DOHH2 (cell line): ENCODE data around the gene COMT.

Source experiments
- H3F3A ChIP-seq: fragments of 200-600 bp; sonication (generic), shearing (Covaris generic); 2 replicates; pipeline ENCODE4 v1.6.0; 2016; ENCODE audit warnings: antibody characterized with exemption, mild to moderate bottlenecking; ENCODE audit not compliant: control insufficient read depth, insufficient read depth
- H3K27ac ChIP-seq: fragments of 200-600 bp; sonication (generic); 2 replicates; pipeline ENCODE4 v1.5.1; 2014; ENCODE audit warnings: low read depth, mild to moderate bottlenecking, low read length, moderate library complexity
- H3K27me3 ChIP-seq: fragments of 200-600 bp; sonication (generic); 2 replicates; pipeline ENCODE4 v1.6.1; 2014; ENCODE audit warnings: mild to moderate bottlenecking, low read length, mixed read lengths; ENCODE audit not compliant: control insufficient read depth
- H3K36me3 ChIP-seq: fragments of 200-600 bp; sonication (generic); 2 replicates; pipeline ENCODE4 v1.6.1; 2014; ENCODE audit warnings: mild to moderate bottlenecking, low read length, moderate library complexity, mixed read lengths; ENCODE audit not compliant: control insufficient read depth
- H3K4me1 ChIP-seq: fragments of 200-600 bp; sonication (generic); 2 replicates; pipeline ENCODE4 v1.6.1; 2014; ENCODE audit warnings: mild to moderate bottlenecking, low read length, mixed read lengths; ENCODE audit not compliant: control insufficient read depth
- H3K4me2 ChIP-seq: fragments of 200-600 bp; sonication (generic); 2 replicates; pipeline ENCODE4 v1.6.0; 2014; ENCODE audit warnings: mild to moderate bottlenecking, low read length, moderate library complexity
- H3K4me3 ChIP-seq: fragments of 200-600 bp; sonication (generic); 2 replicates; pipeline ENCODE4 v1.5.1; 2014; ENCODE audit warnings: mild to moderate bottlenecking, low read length, mixed read lengths
- H3K79me2 ChIP-seq: fragments of 200-600 bp; sonication (generic); 2 replicates; pipeline ENCODE4 v1.6.1; 2014; ENCODE audit warnings: mild to moderate bottlenecking, low read length, mixed read lengths; ENCODE audit not compliant: control insufficient read depth
- H3K9me2 ChIP-seq: fragments of 200-600 bp; sonication (generic); replicated peaks from 2 replicates; pipeline ENCODE4 v1.6.1; 2014; ENCODE audit warnings: mild to moderate bottlenecking, low read length, mixed read lengths; ENCODE audit not compliant: control insufficient read depth
- H3K9me3 ChIP-seq: fragments of 200-600 bp; sonication (generic); 2 replicates; pipeline ENCODE4 v1.6.1; 2014; ENCODE audit warnings: antibody characterized with exemption, low read length, mixed read lengths; ENCODE audit not compliant: control insufficient read depth, insufficient read depth
- H4K20me1 ChIP-seq: fragments of 200-600 bp; sonication (generic); 2 replicates; pipeline ENCODE4 v1.6.0; 2014; ENCODE audit warnings: low read depth, mild to moderate bottlenecking, antibody characterized with exemption, low read length, moderate library complexity; ENCODE audit not compliant: control insufficient read depth, insufficient read depth
- EZH2phosphoT487 ChIP-seq: fragments of 200-600 bp; sonication (generic); IDR thresholded peaks from 2 replicates; pipeline ENCODE4 v1.6.1; 2017; ENCODE audit warnings: borderline replicate concordance, mild to moderate bottlenecking, antibody characterized with exemption, low read length, moderate library complexity, mixed read lengths
- TF ChIP-seq, protein P1 (sequence below): fragments of 200-600 bp; sonication (generic); IDR thresholded peaks from one replicate; pipeline ENCODE4 v1.5.1; 2014; ENCODE audit warnings: antibody characterized with exemption, mild to moderate bottlenecking, low read depth, low read length; ENCODE audit not compliant: poor library complexity, severe bottlenecking

The COMT gene

GRCh38 chr22:19960491-19961200 is 19.1 kb downstream of the COMT start:
- Histone ChIP-seq H4K20me1 (0 out of 2 replicates have a peak, but pooled peaks cover 4% of the 10 kb centered on the region), H3K79me2 (no peaks in the 10 kb centered on the region; the same call in none of the 2 replicates), H3K4me3 (no peak overlapping the region), H3K9me3 (no peaks in the 10 kb centered on the region), H3K27me3 (no peaks in the 10 kb centered on the region), H3K27ac (no peak overlapping the region), H3F3A (0 out of 2 replicates have a peak, but pooled peaks cover 3% of the 10 kb centered on the region), H3K4me2 (no peak overlapping the region), H3K36me3 (peaks cover 21% of the 10 kb centered on the region), H3K4me1 (no peaks in the 10 kb centered on the region), H3K9me2 (no peaks in the 10 kb centered on the region)
- TF ChIP-seq EZH2phosphoT487: no peak
- TF ChIP-seq, protein P1, sequence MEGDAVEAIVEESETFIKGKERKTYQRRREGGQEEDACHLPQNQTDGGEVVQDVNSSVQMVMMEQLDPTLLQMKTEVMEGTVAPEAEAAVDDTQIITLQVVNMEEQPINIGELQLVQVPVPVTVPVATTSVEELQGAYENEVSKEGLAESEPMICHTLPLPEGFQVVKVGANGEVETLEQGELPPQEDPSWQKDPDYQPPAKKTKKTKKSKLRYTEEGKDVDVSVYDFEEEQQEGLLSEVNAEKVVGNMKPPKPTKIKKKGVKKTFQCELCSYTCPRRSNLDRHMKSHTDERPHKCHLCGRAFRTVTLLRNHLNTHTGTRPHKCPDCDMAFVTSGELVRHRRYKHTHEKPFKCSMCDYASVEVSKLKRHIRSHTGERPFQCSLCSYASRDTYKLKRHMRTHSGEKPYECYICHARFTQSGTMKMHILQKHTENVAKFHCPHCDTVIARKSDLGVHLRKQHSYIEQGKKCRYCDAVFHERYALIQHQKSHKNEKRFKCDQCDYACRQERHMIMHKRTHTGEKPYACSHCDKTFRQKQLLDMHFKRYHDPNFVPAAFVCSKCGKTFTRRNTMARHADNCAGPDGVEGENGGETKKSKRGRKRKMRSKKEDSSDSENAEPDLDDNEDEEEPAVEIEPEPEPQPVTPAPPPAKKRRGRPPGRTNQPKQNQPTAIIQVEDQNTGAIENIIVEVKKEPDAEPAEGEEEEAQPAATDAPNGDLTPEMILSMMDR: no peak

DNA sequence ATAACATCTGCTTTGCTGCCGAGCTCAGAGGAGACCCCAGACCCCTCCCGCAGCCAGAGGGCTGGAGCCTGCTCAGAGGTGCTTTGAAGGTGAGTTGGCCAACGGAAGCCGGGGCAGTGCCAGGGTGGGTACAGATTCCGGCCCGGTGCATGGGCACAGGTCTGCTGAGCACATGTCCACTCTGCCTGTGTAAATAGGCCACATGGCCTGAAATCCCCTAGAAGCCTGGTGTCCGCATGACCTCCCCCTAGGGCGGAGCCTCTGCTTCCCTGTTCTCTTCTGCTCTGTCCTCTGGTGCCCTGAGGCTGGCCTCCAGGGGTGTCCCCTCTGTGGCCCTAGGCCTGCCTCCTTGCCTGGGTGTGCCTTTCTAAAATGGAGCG is 19.6 kb downstream of the COMT start:
- Histone ChIP-seq H3K9me2 (no peaks in the 10 kb centered on the region), H3K36me3 (peaks cover 21% of the 10 kb centered on the region), H4K20me1 (0 out of 2 replicates have a peak, but pooled peaks cover 4% of the 10 kb centered on the region), H3K9me3 (no peaks in the 10 kb centered on the region), H3K4me2 (no peak overlapping the region), H3K27me3 (no peaks in the 10 kb centered on the region), H3K27ac (no peak overlapping the region), H3F3A (0 out of 2 replicates have a peak, but pooled peaks cover 3% of the 10 kb centered on the region), H3K4me3 (no peak overlapping the region), H3K4me1 (no peaks in the 10 kb centered on the region), H3K79me2 (no peaks in the 10 kb centered on the region; the same call in 1 of the 2 replicates)
- TF ChIP-seq, protein P1: no peak
- no peak for TF ChIP-seq EZH2phosphoT487

- H3K36me3 ChIP-seq: peaks cover 23% of the 10 kb centered on the region
- H3K4me1 ChIP-seq: no peaks in the 10 kb centered on the region
- no peak overlapping the region for H3K4me3 ChIP-seq
- H3K27me3 ChIP-seq: no peaks in the 10 kb centered on the region
- no peak overlapping the region for H3K27ac ChIP-seq
- no peaks in the 10 kb centered on the region; the same call in 1 of the 2 replicates for H3K79me2 ChIP-seq
- no peak overlapping the region for H3K4me2 ChIP-seq
- 0 out of 2 replicates have a peak, but pooled peaks cover 4% of the 10 kb centered on the region for H4K20me1 ChIP-seq
- H3F3A ChIP-seq: 0 out of 2 replicates have a peak, but pooled peaks cover 3% of the 10 kb centered on the region
- TF ChIP-seq, protein P1: no peak
- no peak for TF ChIP-seq EZH2phosphoT487
- no peaks in the 10 kb centered on the region for H3K9me2 ChIP-seq
- H3K9me3 ChIP-seq: no peaks in the 10 kb centered on the region
Measured at GRCh38 chr22:19961868-19962245, 20.3 kb downstream of the COMT start.
